Measurements from ENCODE around the gene SUGP2. TPM values are rescaled to one million over a fixed set of nuclear protein-coding genes. Genes with fewer than 3 reads are reported as not detected.
"Not testable (repeated sequence)": the region's sequence is repeated elsewhere in the genome, so short reads cannot be mapped to it uniquely, and the experiment has no call there.

SUGP2 gene
- total RNA-seq, 1 experiment from 2014 or later = 57.3 TPM

DNA sequence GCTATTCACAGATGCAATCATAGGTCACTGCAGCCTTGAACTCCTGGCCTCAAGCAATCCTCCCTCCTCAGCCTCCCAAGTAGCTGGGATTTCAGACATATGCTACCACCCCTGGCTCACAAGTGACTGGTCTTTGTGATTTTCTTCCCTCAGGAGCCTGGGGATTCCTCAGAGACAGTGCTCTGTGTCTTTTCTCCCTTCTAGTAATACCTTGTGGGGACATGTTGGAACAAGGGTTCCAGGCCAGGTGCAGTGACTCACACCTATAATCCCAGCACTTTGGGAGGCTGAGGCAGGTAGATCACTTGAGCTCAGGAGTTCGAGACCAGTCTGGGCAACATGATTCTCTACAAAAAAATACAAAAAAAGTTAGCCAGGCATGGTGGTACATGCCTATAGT, 9.9 kb downstream of the SUGP2 start:
- H3K27me3 ChIP-seq, DNase-seq, H3K4me3 ChIP-seq, H3K9me3 ChIP-seq: not testable (repeated sequence)
- H3K36me3 ChIP-seq = peaks cover 94% of the 10 kb centered on the region

DNA sequence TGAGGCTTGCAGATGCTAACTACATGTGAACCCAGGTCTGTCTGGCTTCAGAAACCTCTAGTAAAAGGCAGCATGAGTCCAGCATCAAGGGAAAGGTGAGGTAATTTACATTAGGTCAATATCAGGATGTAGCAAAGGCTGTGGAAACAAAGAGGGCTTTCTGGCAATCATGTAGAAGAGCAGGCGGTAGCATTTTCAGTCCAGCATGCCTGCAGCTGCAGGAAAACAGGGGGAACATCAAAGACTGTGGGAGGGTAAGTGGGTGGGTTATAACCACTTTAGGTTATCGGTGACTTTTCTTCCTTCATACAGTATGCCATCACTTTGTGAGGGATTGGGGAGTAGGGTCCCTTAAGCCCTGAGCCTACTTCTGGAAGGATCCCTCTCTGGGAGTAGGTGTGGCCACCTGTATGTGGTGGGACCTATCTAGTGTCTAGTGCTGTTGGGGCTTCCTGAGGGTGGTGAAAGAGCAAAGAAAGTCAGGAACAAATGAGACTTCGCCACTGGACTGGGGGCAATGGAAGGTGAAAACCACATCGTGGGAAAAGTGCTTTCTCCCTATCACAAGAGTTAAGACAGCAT, 10.8 kb downstream of the SUGP2 start:
- Histone ChIP-seq H3K4me3 (no peak overlapping the region), H3K36me3 (peaks cover 94% of the 10 kb centered on the region), H3K27me3 (no peaks in the 10 kb centered on the region), H3K9me3 (peaks cover 2% of the 10 kb centered on the region; the same call in 1 of the 2 replicates)
- DNase-seq = no peak

GRCh38 chr19:19021115-19021514, 12.2 kb downstream of the SUGP2 start:
- DNase-seq = no peak
- Histone ChIP-seq H3K27me3 (no peaks in the 10 kb centered on the region), H3K9me3 (peaks cover 2% of the 10 kb centered on the region; the same call in 1 of the 2 replicates), H3K4me3 (no peak overlapping the region), H3K36me3 (peaks cover 94% of the 10 kb centered on the region)

- Histone ChIP-seq H3K27me3 (no peaks in the 10 kb centered on the region), H3K36me3 (peaks cover 96% of the 10 kb centered on the region), H3K4me3 (no peak overlapping the region), H3K9me3 (no peaks in the 10 kb centered on the region)
- DNase-seq = no peak
Observed at GRCh38 chr19:19010551-19010950, 22.8 kb downstream of the SUGP2 start.

DNA sequence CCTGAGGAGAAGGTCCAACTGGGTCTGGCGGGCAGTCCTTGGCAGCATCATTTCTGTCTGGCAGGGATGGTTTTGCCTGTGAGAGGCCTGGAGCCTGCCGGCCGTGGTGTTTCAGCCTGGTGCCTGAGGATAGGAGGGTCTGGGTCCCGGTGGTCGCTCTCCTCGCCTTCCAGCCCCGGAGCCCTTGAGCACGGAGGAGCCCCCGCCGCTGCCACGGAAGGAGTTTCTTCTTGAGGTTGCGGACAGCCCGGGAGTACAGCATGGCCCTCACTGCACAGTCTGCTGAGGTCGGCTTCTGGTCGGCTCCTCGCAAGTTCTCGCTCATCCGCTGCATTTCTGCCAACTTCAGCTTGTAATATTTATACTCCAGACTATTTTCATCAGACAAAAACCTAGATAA, 23.4 kb downstream of the SUGP2 start:
- Histone ChIP-seq H3K36me3 (peaks cover 98% of the 10 kb centered on the region), H3K9me3 (no peaks in the 10 kb centered on the region), H3K4me3 (no peak overlapping the region), H3K27me3 (no peaks in the 10 kb centered on the region)
- no peak for DNase-seq

- Histone ChIP-seq H3K9me3 (no peaks in the 10 kb centered on the region), H3K4me3 (no peak overlapping the region), H3K27me3 (no peaks in the 10 kb centered on the region), H3K36me3 (peaks cover 99% of the 10 kb centered on the region)
- DNase-seq = no peak
Observed at GRCh38 chr19:19006213-19006612, 27.1 kb downstream of the SUGP2 start.

DNA sequence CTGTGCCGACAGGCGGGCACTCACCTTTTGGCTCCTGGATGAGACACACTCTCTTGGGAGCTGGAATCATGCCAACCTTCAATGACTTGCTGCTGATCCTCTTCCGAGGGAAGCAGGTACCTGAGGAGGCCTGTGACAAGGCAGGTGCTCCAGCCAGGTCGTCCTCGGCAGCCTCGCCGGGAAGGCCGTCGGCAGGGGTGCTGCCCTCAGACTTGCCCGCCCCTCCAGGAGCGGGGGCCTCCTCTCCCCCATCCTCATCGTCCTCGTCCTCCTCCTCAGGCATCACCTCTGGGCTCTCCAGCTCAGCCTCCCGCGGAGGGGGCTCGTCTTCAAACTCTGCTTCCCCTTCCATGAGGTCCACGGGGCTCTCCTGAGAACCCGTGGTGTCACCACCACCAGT, 29.2 kb downstream of the SUGP2 start:
- peaks cover 97% of the 10 kb centered on the region for H3K36me3 ChIP-seq
- no peak for DNase-seq
- H3K4me3 ChIP-seq = no peak overlapping the region
- no peaks in the 10 kb centered on the region for H3K9me3 ChIP-seq
- no peaks in the 10 kb centered on the region for H3K27me3 ChIP-seq

DNA sequence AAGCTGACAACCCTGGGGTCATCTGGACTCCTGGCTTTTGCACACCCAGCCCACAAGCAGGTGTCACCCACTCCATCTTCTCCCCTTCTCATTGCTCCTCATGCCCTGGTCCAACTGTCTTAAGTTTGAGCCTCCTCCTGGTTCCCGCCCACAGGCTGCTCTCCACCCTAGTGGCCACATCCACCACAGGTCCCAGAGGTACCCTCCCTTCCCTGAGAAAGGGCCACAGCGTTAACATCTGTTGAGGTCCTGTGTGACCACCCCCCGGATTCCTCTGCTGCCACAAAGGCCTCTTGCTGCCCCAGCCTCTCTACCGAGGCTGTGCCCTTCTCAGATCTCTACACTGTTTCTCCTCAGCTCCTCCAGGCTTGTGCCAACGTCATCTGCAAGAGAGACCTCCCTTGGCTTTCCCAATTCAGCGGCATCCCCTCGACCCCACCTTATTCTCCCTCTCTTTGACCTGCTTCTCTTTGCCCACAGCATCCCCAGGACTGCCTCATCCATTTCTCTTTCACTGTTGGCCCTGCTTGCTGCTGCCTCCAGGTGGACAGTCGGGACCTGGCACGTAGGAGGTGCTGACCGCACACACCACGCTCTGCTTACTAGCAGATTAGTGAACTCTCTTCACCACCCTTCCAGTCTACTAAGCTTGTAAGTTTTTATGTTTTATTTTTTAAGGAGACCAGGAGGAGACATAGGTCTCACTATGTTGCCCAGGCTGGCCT, 33.3 kb downstream of the SUGP2 start:
- H3K36me3 ChIP-seq = peaks cover 94% of the 10 kb centered on the region
- H3K4me3 ChIP-seq = no peak overlapping the region
- H3K9me3 ChIP-seq = no peaks in the 10 kb centered on the region
- no peaks in the 10 kb centered on the region for H3K27me3 ChIP-seq
- DNase-seq = peak; percentile 31

GRCh38 chr19:18999016-18999758, 34.1 kb downstream of the SUGP2 start:
- Histone ChIP-seq H3K36me3 (peaks cover 94% of the 10 kb centered on the region), H3K27me3 (no peaks in the 10 kb centered on the region), H3K9me3 (no peaks in the 10 kb centered on the region), H3K4me3 (no peak overlapping the region)
- peak; percentile 48 for DNase-seq

GRCh38 chr19:18998276-18998675, 35.0 kb downstream of the SUGP2 start:
- Histone ChIP-seq H3K27me3 (no peaks in the 10 kb centered on the region), H3K4me3 (no peak overlapping the region), H3K36me3 (peaks cover 94% of the 10 kb centered on the region), H3K9me3 (no peaks in the 10 kb centered on the region)
- no peak for DNase-seq

DNA sequence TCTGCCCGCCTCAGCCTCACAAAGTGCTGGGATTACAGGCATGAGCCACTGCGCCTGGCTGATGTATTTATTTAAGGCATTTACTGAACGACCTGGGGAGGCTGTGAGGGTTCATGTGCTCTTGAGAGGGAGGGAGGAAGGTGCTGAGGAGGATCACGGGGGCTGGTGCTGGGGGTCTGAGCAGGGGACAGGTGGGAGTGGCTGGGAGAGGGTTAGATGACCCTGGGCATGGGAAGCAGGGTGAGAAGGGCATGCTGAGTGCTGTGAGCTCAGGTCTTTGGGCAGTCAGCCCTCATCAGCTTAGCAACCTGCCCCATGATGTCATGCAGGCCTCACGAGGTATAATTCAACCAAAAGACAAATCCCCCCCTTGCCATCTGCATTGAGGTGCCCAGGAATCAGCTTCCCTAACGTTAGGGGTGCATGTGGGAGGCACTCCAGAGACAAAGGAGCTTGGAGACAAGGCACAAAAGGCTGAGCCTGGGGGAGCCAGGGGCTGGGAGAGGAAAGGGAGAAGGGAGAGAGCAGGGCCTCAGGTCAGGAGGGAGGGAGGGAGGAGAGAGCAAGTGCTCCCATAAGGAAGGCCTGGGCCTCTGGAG, 36.4 kb downstream of the SUGP2 start:
- no peak overlapping the region for H3K4me3 ChIP-seq
- peaks cover 92% of the 10 kb centered on the region for H3K36me3 ChIP-seq
- no peaks in the 10 kb centered on the region for H3K27me3 ChIP-seq
- DNase-seq = no peak
- H3K9me3 ChIP-seq = no peaks in the 10 kb centered on the region

DNA sequence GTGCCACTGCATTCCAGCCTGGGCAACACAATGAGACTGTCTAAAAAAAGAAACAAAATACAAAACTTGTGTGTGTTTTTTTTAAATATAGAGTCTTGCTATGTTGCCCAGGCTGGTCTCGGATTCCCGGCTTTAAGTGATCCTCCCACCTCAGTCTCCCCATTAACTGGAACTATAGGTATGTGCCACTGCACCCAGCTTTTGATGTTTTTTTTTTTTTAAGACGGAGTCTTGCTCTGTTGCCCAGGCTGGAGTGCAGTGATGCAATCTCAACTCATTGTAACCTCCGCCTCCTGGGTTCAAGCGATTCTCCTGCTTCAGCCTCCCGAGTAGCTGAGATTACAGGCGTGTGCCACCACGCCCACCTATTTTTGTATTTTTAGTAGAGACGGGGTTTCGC, 37.0 kb downstream of the SUGP2 start:
- H3K36me3 ChIP-seq = peaks cover 90% of the 10 kb centered on the region
- H3K27me3 ChIP-seq = no peaks in the 10 kb centered on the region
- DNase-seq = no peak
- H3K4me3 ChIP-seq = no peak overlapping the region
- no peaks in the 10 kb centered on the region for H3K9me3 ChIP-seq

DNA sequence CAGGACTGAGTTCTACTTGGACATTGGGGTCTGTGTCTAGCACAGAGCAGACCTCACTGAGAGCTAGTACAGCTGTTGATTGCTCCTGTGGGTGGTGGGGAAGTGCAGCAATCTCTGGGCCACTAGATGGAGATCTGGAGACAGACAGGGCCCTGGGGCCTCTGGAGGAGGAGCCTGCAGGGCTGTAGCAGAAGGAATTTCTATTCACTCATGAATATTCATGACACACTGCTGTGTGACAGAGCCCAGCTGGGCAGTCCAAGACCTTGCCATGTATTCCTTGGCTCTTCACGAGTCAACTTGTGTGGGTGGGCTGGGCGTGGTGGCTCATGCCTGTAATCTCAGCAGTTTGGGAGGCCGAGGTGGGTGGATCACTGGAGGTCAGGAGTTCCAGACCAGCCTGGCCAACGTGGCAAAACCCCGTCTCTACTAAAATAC, 37.5 kb downstream of the SUGP2 start:
- H3K36me3 ChIP-seq = peaks cover 88% of the 10 kb centered on the region
- H3K4me3 ChIP-seq = no peak overlapping the region
- H3K9me3 ChIP-seq = no peaks in the 10 kb centered on the region
- DNase-seq = peak; percentile 94
- no peaks in the 10 kb centered on the region for H3K27me3 ChIP-seq

DNA sequence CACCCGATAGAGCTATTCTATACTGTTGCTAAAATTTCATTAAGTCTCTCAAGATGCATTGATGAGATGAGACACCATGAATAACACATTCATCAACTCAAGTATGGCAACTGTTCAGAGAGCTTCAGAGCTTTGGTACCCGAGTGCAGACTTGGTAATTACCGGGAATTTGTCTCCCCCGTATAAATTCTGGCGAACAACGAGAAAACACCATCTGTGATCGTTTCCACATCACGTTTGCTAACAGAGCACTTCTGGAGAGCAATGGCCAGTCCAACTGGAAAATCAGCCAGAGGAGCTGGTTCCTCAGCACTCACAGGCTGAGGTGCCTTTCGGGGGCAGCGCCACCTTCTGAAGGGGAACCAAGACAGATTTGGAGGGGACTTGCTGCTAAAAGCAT, 40.2 kb downstream of the SUGP2 start:
- no peak overlapping the region for H3K4me3 ChIP-seq
- peaks cover 62% of the 10 kb centered on the region for H3K36me3 ChIP-seq
- no peaks in the 10 kb centered on the region for H3K27me3 ChIP-seq
- DNase-seq = no peak
- H3K9me3 ChIP-seq = no peaks in the 10 kb centered on the region

- DNase-seq = no peak
- Histone ChIP-seq H3K36me3 (peaks cover 58% of the 10 kb centered on the region), H3K9me3 (no peaks in the 10 kb centered on the region), H3K27me3 (no peaks in the 10 kb centered on the region), H3K4me3 (no peak overlapping the region)
Observed at GRCh38 chr19:18992696-18993095, 40.6 kb downstream of the SUGP2 start.

DNA sequence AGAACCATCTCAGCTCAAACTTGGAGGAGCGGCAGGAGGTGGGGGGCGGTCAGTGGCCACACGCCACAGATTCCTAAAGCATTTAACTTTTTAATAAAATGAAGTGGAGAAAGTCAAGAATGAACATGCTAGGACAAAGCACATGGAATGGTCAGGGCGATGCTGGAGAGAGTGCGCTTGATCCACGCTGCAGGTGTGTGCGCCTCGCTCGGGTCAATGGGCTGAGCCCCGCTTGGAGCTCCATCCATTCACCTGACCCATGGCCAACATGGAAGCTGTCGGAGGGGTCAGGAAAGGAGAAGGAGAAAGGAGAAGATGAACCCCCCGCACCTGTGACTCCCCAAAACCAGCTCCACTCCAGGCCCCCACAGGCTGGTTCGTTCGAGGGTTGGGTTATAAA, 41.8 kb downstream of the SUGP2 start:
- Histone ChIP-seq H3K4me3 (no peak overlapping the region), H3K9me3 (no peaks in the 10 kb centered on the region), H3K27me3 (no peaks in the 10 kb centered on the region), H3K36me3 (peaks cover 48% of the 10 kb centered on the region)
- DNase-seq = no peak

DNA sequence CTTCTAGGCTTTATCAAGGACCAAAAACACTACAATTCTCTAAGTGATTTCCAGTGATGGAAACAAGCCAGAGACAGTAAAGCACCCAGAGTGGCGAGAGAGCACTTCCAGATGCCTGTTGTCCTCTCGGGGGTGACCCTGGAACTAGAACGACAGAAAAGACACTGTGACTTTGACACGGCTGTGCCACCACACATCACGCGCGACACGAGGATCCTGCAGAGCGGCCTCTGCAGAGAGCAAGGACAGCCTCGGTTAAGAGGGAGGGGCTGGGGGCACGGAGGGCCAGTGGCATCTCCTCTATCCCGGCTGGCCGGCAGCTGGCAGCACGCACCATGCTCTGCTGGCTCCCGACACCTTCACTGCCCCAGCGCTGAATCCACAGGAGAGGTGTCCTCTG, 42.3 kb downstream of the SUGP2 start:
- no peaks in the 10 kb centered on the region for H3K9me3 ChIP-seq
- no peak for DNase-seq
- peaks cover 43% of the 10 kb centered on the region for H3K36me3 ChIP-seq
- no peaks in the 10 kb centered on the region for H3K27me3 ChIP-seq
- no peak overlapping the region for H3K4me3 ChIP-seq

Measured in MG63 (cell line).